PC-3 (cell line): ENCODE measurements around the gene GNL2. TPM values are rescaled to one million over a fixed set of nuclear protein-coding genes. Genes with fewer than 3 reads are reported as not detected.

Source experiments
- ATAC-seq: fragments of 200-7000 bp; cut with Tn5 transposase; 2 replicates; pipeline ENCODE4 v1.9.1; 2020; ENCODE audit warnings: mild to moderate bottlenecking, moderate library complexity
- BruUV-seq: library from RNA; stranded (reverse); fragments of 400-500 nt; replicated peaks from 2 replicates; lab custom pipeline; 2021; lab: Mats Ljungman, UMichigan
- CTCF ChIA-PET: fragments of 300-600 bp; sonication (Branson Sonifier 250); formaldehyde crosslinking; loops from one replicate; lab custom pipeline; 2022; ENCODE audit warnings: antibody characterized with exemption; lab: Charles Lee
- POLR2A ChIA-PET: fragments of 300-600 bp; sonication (Branson Sonifier 250); formaldehyde crosslinking; loops from one replicate; lab custom pipeline; 2022; ENCODE audit warnings: antibody characterized with exemption; ENCODE audit not compliant: unreplicated experiment; lab: Charles Lee
- DNase-seq: peaks from one replicate; pipeline ENCODE4 v3.0.0-alpha.2; 2015
- H2AFZ ChIP-seq: fragments of 300-600 bp; sonication (generic); 2 replicates; pipeline ENCODE4 v1.6.0; 2016; ENCODE audit warnings: antibody characterized with exemption, low read length
- H3F3A ChIP-seq: fragments of 300-600 bp; sonication (generic); one replicate; pipeline ENCODE4 v1.6.0; 2017; ENCODE audit warnings: antibody characterized with exemption, low read length, control low read depth, mild to moderate bottlenecking; ENCODE audit not compliant: unreplicated experiment
- H3K27ac ChIP-seq: fragments of 300-600 bp; sonication (generic); 2 replicates; pipeline ENCODE4 v1.5.1; 2016; ENCODE audit warnings: mild to moderate bottlenecking, low read length
- H3K27me3 ChIP-seq: fragments of 300-600 bp; sonication (generic); 2 replicates; pipeline ENCODE4 v1.6.1; 2016; ENCODE audit warnings: low read length, mixed read lengths
- H3K36me3 ChIP-seq: fragments of 300-600 bp; sonication (generic); 2 replicates; pipeline ENCODE4 v1.6.1; 2016; ENCODE audit warnings: low read depth, mixed run types, low read length, mixed read lengths
- H3K4me1 ChIP-seq: fragments of 300-600 bp; sonication (generic); 2 replicates; pipeline ENCODE4 v1.5.1; 2016; ENCODE audit warnings: low read length; ENCODE audit not compliant: insufficient read depth
- H3K4me2 ChIP-seq: fragments of 300-600 bp; sonication (generic); 2 replicates; pipeline ENCODE4 v1.6.0; 2016; ENCODE audit warnings: low read length
- H3K4me3 ChIP-seq: fragments of 300-600 bp; sonication (generic); 2 replicates; pipeline ENCODE4 v1.5.1; 2016; ENCODE audit warnings: mild to moderate bottlenecking, low read length, mixed read lengths
- H3K79me2 ChIP-seq: fragments of 300-600 bp; sonication (generic); 2 replicates; pipeline ENCODE4 v1.6.1; 2017; ENCODE audit warnings: low read length, mixed read lengths
- H3K9ac ChIP-seq: fragments of 300-600 bp; sonication (generic); 2 replicates; pipeline ENCODE4 v1.6.0; 2016; ENCODE audit warnings: mild to moderate bottlenecking, low read length
- H3K9me2 ChIP-seq: fragments of 300-600 bp; sonication (generic); replicated peaks from 2 replicates; pipeline ENCODE4 v1.6.1; 2016; ENCODE audit warnings: mixed run types, low read length, mixed read lengths
- H3K9me3 ChIP-seq: fragments of 300-600 bp; sonication (generic); 2 replicates; pipeline ENCODE4 v1.6.1; 2016; ENCODE audit warnings: low read length, mixed read lengths
- H4K20me1 ChIP-seq: fragments of 300-600 bp; sonication (generic); 2 replicates; pipeline ENCODE4 v1.6.1; 2016; ENCODE audit warnings: low read length, mixed read lengths
- CTCF ChIP-seq: fragments of 300-600 bp; sonication (generic); conservative IDR thresholded peaks from 2 replicates; pipeline ENCODE4 v1.5.1; 2017; ENCODE audit warnings: antibody characterized with exemption, low read depth, mild to moderate bottlenecking, low read length
- EZH2 ChIP-seq: fragments of 300-600 bp; sonication (generic); IDR thresholded peaks from one replicate; pipeline ENCODE4 v1.6.1; 2017; ENCODE audit warnings: antibody characterized with exemption, mild to moderate bottlenecking, low read length; ENCODE audit not compliant: unreplicated experiment
- EZH2phosphoT487 ChIP-seq: fragments of 300-600 bp; sonication (generic); IDR thresholded peaks from 2 replicates; pipeline ENCODE4 v1.6.1; 2018; ENCODE audit warnings: mild to moderate bottlenecking, antibody characterized with exemption, low read length, borderline replicate concordance
- intact Hi-C: fragments of 100-400 bp; cut with micrococcal nuclease; formaldehyde crosslinking; loops from 2 replicates; pipeline ENCODE4 v1.9.0; 2023
- total RNA-seq: library from RNA; depleted of rRNA; stranded (reverse); fragments of >200 nt; gene quantifications from 2 replicates; pipeline ENCODE4 v1.2.3, GENCODE V29; 2014

The GNL2 gene
- total RNA-seq, 1 experiment from 2014 or later = 93.4 TPM

DNA sequence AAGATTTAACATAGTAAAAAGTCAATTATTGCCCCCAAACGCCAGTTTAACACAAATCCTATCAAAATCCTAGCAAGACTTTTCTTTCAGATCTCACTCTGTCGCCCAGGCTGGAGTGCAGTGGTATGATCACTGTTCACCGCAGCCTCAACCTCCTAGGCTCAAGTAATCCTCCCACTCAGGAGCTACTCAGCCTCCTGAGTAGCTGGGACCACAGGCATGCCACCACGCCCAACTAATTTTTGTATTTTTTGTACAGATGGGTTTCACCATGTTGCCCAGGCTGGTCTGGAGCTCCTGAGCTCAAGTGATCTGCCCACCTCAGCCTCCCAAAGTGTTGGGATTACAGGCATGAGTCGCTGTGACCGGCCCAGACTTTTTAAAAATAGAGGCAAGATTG, 46.4 kb downstream of the GNL2 start:
- Histone ChIP-seq H3K9me3 (no peaks in the 10 kb centered on the region), H3K9me2 (no peaks in the 10 kb centered on the region), H3K27ac (no peak overlapping the region), H2AFZ (no peak overlapping the region), H3F3A (no peaks in the 10 kb centered on the region), H3K36me3 (peaks cover 31% of the 10 kb centered on the region), H3K27me3 (no peaks in the 10 kb centered on the region), H3K4me1 (peaks cover 16% of the 10 kb centered on the region), H4K20me1 (peaks cover 7% of the 10 kb centered on the region), H3K4me3 (no peak overlapping the region), H3K79me2 (peaks cover 55% of the 10 kb centered on the region), H3K9ac (no peak overlapping the region), H3K4me2 (no peak overlapping the region)
- CTCF ChIA-PET = no interaction called here
- POLR2A ChIA-PET = no interaction called here
- BruUV-seq = no TSS peak
- DNase-seq (no peak), ATAC-seq (no peak)
- TF ChIP-seq EZH2 = no peak
- TF ChIP-seq CTCF = no peak
- no peak for TF ChIP-seq EZH2phosphoT487
- intact Hi-C loops = no loop called here

GRCh38 chr1:37545019-37545418, 50.7 kb downstream of the GNL2 start:
- DNase-seq (no peak), ATAC-seq (no peak)
- H4K20me1 ChIP-seq = no peaks in the 10 kb centered on the region
- no peak for TF ChIP-seq CTCF
- TF ChIP-seq EZH2phosphoT487 = no peak
- TF ChIP-seq EZH2 = no peak
- intact Hi-C loops = no loop called here
- H3K4me3 ChIP-seq = no peak overlapping the region
- H3F3A ChIP-seq = no peaks in the 10 kb centered on the region
- H3K79me2 ChIP-seq = peaks cover 19% of the 10 kb centered on the region
- no peaks in the 10 kb centered on the region for H3K27me3 ChIP-seq
- no peak overlapping the region for H3K9ac ChIP-seq
- H2AFZ ChIP-seq = no peak overlapping the region
- H3K4me1 ChIP-seq = peaks cover 3% of the 10 kb centered on the region; the same call in 1 of the 2 replicates
- no peak overlapping the region for H3K4me2 ChIP-seq
- ChIA-PET POLR2A (no interaction called here), CTCF (no interaction called here)
- peaks cover 30% of the 10 kb centered on the region; the same call in 1 of the 2 replicates for H3K36me3 ChIP-seq
- no peak overlapping the region for H3K27ac ChIP-seq
- no peaks in the 10 kb centered on the region for H3K9me2 ChIP-seq
- H3K9me3 ChIP-seq = no peaks in the 10 kb centered on the region
- BruUV-seq = no TSS peak

- Histone ChIP-seq H3K4me3 (no peak overlapping the region), H3K4me1 (no peaks in the 10 kb centered on the region), H3K9me2 (no peaks in the 10 kb centered on the region), H3K36me3 (peaks cover 35% of the 10 kb centered on the region; the same call in 1 of the 2 replicates), H3F3A (no peaks in the 10 kb centered on the region), H3K27me3 (no peaks in the 10 kb centered on the region), H3K4me2 (no peak overlapping the region), H2AFZ (no peak overlapping the region), H3K9me3 (no peaks in the 10 kb centered on the region), H3K9ac (no peak overlapping the region), H3K79me2 (peaks cover 14% of the 10 kb centered on the region), H4K20me1 (no peaks in the 10 kb centered on the region), H3K27ac (no peak overlapping the region)
- BruUV-seq = no TSS peak
- TF ChIP-seq EZH2 = no peak
- TF ChIP-seq CTCF = no peak
- TF ChIP-seq EZH2phosphoT487 = no peak
- ChIA-PET POLR2A (no interaction called here), CTCF (no interaction called here)
- DNase-seq = no peak
- intact Hi-C loops = no loop called here
- ATAC-seq = no peak
These were observed 51.2 kb downstream of the GNL2 start for GRCh38 chr1:37544530-37544929.
